Measurements from ENCODE around the gene C12orf60. TPM values are rescaled to one million over a fixed set of nuclear protein-coding genes. Genes with fewer than 3 reads are reported as not detected.

Gene C12orf60
- total and polyA plus RNA-seq, 2 experiments from 2014 or later: 0.17 to 2.3 TPM

- peak overlapping the region; percentile 90 for H3K27ac ChIP-seq
- no peaks in the 10 kb centered on the region for H3K9me3 ChIP-seq (ENCODE audit: low read depth)
- peak overlapping the region; percentile 15 for H2AFZ ChIP-seq
- H3K9me2 ChIP-seq (replicated peaks; ENCODE audit: insufficient read depth): no peaks in the 10 kb centered on the region
- peaks cover 71% of the 10 kb centered on the region for H3K79me2 ChIP-seq
- peaks cover 14% of the 10 kb centered on the region for H3K4me1 ChIP-seq (ENCODE audit: insufficient read depth)
- peak overlapping the region; percentile 73 for H3K4me2 ChIP-seq
- H3K36me3 ChIP-seq (replicated peaks; ENCODE audit: insufficient read depth, low read depth): no peaks in the 10 kb centered on the region
- no peaks in the 10 kb centered on the region for H3K27me3 ChIP-seq
- peak; percentile 96 for DNase-seq (ENCODE audit: low spot score)
- TF ChIP-seq EZH2 (IDR thresholded peaks at IDR 0.05; ENCODE audit: borderline replicate concordance) (no peak), EZH2phosphoT487 (IDR thresholded peaks at IDR 0.05; ENCODE audit: low read depth, severe bottlenecking, unreplicated experiment) (no peak), CTCF (IDR thresholded peaks at IDR 0.05; ENCODE audit: poor library complexity) (no peak)
- peak overlapping the region; percentile 60 for H3K4me3 ChIP-seq
- H4K20me1 ChIP-seq (ENCODE audit: insufficient read depth, poor library complexity, severe bottlenecking): peaks cover 30% of the 10 kb centered on the region
- 2% methylated on average over 56 of the region's 56 CpGs for WGBS (ENCODE audit: low lambda C conversion rate, missing lambda C conversion rate)
Measured at GRCh38 chr12:14770496-14771461, 32.7 kb upstream of the C12orf60 start.

DNA sequence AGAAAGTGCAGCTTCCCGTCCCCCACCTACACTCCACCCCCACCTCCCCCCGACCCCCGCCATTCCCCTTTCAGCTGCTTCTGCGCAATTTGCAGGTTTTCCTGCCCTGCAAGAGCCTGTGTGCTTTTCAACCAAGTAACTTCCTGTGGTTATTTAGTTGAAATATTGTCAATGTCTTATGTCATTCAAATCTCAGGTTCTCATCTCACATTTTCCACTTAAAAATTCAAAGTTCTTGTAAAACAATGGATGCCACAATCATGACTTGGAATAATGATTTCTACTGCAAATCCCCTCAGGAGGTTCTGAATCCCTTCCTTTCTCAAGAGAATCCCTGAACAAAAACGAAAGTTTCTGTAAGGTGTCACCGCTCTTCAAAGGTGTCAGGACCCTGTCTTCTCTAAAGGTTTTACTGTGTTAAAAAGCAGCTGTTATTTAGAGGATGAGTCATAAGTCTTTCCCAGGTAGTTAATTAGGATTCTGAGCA, 31.8 kb upstream of the C12orf60 start:
- TF ChIP-seq EZH2 (IDR thresholded peaks at IDR 0.05; ENCODE audit: borderline replicate concordance) (no peak), EZH2phosphoT487 (IDR thresholded peaks at IDR 0.05; ENCODE audit: low read depth, severe bottlenecking, unreplicated experiment) (no peak), CTCF (IDR thresholded peaks at IDR 0.05; ENCODE audit: poor library complexity) (no peak)
- Histone ChIP-seq H3K4me3 (peak overlapping the region; percentile 27), H3K4me2 (peak overlapping the region; percentile 73), H4K20me1 (ENCODE audit: insufficient read depth, poor library complexity, severe bottlenecking) (peaks cover 30% of the 10 kb centered on the region), H3K9me2 (replicated peaks; ENCODE audit: insufficient read depth) (no peaks in the 10 kb centered on the region), H3K27ac (peak overlapping the region; percentile 90), H3K36me3 (replicated peaks; ENCODE audit: insufficient read depth, low read depth) (no peaks in the 10 kb centered on the region), H3K4me1 (ENCODE audit: insufficient read depth) (peaks cover 24% of the 10 kb centered on the region), H2AFZ (peak overlapping the region; percentile 15), H3K79me2 (peaks cover 71% of the 10 kb centered on the region), H3K27me3 (no peaks in the 10 kb centered on the region), H3K9me3 (ENCODE audit: low read depth) (no peaks in the 10 kb centered on the region)
- WGBS (ENCODE audit: low lambda C conversion rate, missing lambda C conversion rate): 11% methylated on average over 4 of the region's 6 CpGs
- DNase-seq (ENCODE audit: low spot score): no peak

GRCh38 chr12:14772946-14773345, 30.5 kb upstream of the C12orf60 start:
- TF ChIP-seq EZH2phosphoT487 (IDR thresholded peaks at IDR 0.05; ENCODE audit: low read depth, severe bottlenecking, unreplicated experiment): no peak
- TF ChIP-seq EZH2 (IDR thresholded peaks at IDR 0.05; ENCODE audit: borderline replicate concordance): no peak
- no peak for TF ChIP-seq CTCF (IDR thresholded peaks at IDR 0.05; ENCODE audit: poor library complexity)
- no peak overlapping the region for H2AFZ ChIP-seq
- peaks cover 66% of the 10 kb centered on the region for H3K79me2 ChIP-seq
- peak overlapping the region; percentile 94 for H3K27ac ChIP-seq
- peak overlapping the region; percentile 73 for H3K4me2 ChIP-seq
- no peak for DNase-seq (ENCODE audit: low spot score)
- H3K4me1 ChIP-seq (ENCODE audit: insufficient read depth): peaks cover 31% of the 10 kb centered on the region
- H3K4me3 ChIP-seq: peak overlapping the region; percentile 45
- H3K27me3 ChIP-seq: no peaks in the 10 kb centered on the region
- H3K9me2 ChIP-seq (replicated peaks; ENCODE audit: insufficient read depth): no peaks in the 10 kb centered on the region
- no peaks in the 10 kb centered on the region for H3K9me3 ChIP-seq (ENCODE audit: low read depth)
- H3K36me3 ChIP-seq (replicated peaks; ENCODE audit: insufficient read depth, low read depth): no peaks in the 10 kb centered on the region
- 44% methylated on average over 5 of the region's 5 CpGs for WGBS (ENCODE audit: low lambda C conversion rate, missing lambda C conversion rate)
- H4K20me1 ChIP-seq (ENCODE audit: insufficient read depth, poor library complexity, severe bottlenecking): peaks cover 22% of the 10 kb centered on the region
